Stomach (tissue), 4 donors: ENCODE data around the gene RNF4.

Experiments used
- EP300 ChIP-seq: sonication (generic); formaldehyde crosslinking; IDR thresholded peaks from one replicate; pipeline ENCODE4 v1.6.1; 2017; ENCODE audit warnings: antibody characterized with exemption
- POLR2A ChIP-seq, 4 donors: fragments of 450-650 bp; IDR thresholded peaks; one replicate each; pipeline ENCODE4 v1.6.1; 2016; ENCODE audit warnings: antibody characterized with exemption in 4 of 4, control low read depth in 2 of 4, mild to moderate bottlenecking in 1 of 4, moderate library complexity in 1 of 4
- TF ChIP-seq, protein P1 (sequence below), 7 experiments: fragments of 450-650 bp in 4 of 7; fragments of 200-600 bp in 3 of 7; sonication (generic) in 3 of 7; IDR thresholded peaks; one replicate each; pipeline ENCODE4 v1.5.1; 2016 to 2019; ENCODE audit warnings: antibody characterized with exemption in 7 of 7, control low read depth in 2 of 7, mild to moderate bottlenecking in 1 of 7

DNA sequence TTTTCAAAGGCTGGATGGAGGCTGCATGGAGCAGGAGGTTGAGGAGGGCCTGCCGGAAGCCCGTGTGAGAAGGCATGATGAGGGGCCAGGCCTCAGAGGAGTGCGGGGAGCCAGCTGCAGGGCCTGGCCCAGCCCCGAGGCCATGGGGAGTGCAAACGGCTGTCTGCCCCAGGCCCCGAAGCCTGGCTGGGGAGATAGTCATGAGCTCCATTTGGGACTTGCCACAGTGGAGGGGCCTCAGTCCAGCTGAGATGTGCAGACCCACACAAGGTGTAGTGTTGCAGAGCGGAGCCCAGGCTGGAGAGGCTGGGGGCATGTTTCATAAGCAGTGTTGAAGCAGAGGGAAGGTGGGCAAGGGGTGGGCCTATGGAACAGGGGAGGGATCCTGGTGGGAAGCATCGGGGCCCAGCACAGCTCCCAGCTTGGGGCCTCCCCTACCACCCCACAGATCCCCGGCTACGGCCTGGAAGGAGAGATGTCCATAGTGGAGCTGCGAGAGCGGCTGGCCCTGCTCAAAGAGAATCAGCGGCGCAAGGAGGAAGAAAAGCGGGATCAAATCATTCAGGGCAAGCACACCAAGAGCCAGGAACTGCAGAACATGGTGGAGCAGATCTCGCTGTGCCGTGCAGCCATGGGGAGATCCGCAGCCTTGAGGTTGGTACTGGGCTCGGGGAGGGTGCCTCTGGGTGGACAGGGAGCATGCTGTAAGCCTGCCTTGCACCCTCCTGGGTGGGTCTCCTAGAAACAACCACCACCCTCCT lies 9.1 kb upstream of the RNF4 start:
- no peak for TF ChIP-seq EP300
- TF ChIP-seq, protein P1, sequence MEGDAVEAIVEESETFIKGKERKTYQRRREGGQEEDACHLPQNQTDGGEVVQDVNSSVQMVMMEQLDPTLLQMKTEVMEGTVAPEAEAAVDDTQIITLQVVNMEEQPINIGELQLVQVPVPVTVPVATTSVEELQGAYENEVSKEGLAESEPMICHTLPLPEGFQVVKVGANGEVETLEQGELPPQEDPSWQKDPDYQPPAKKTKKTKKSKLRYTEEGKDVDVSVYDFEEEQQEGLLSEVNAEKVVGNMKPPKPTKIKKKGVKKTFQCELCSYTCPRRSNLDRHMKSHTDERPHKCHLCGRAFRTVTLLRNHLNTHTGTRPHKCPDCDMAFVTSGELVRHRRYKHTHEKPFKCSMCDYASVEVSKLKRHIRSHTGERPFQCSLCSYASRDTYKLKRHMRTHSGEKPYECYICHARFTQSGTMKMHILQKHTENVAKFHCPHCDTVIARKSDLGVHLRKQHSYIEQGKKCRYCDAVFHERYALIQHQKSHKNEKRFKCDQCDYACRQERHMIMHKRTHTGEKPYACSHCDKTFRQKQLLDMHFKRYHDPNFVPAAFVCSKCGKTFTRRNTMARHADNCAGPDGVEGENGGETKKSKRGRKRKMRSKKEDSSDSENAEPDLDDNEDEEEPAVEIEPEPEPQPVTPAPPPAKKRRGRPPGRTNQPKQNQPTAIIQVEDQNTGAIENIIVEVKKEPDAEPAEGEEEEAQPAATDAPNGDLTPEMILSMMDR (IDR thresholded peaks at IDR 0.05), result no peak
- TF ChIP-seq POLR2A (IDR thresholded peaks at IDR 0.05), result no peak
